OCI-LY3 (cell line): ENCODE data around the gene AMIGO2.
"Not testable (repeated sequence)": the region's sequence is repeated elsewhere in the genome, so short reads cannot be mapped to it uniquely, and the experiment has no call there.

ENCODE experiments used
- H2AFZ ChIP-seq: fragments of 200-600, 300-600 bp; shearing (Covaris generic); 2 replicates; pipeline ENCODE4 v1.6.0; 2014; ENCODE audit warnings: antibody characterized with exemption, low read depth, low read length
- H3K27ac ChIP-seq: fragments of 200-600, 300-600 bp; sonication (generic); 2 replicates; pipeline ENCODE4 v1.5.1; 2014; ENCODE audit warnings: mild to moderate bottlenecking, low read length, moderate library complexity, mixed read lengths
- H3K27me3 ChIP-seq: fragments of 200-600, 300-600 bp; sonication (generic); 2 replicates; pipeline ENCODE4 v1.6.1; 2014; ENCODE audit warnings: low read depth, low read length, mixed read lengths
- H3K36me3 ChIP-seq: fragments of 200-600, 300-600 bp; sonication (generic); replicated peaks from 2 replicates; pipeline ENCODE3; 2014; ENCODE audit warnings: low read depth, low read length, mixed read lengths
- H3K4me1 ChIP-seq: fragments of 300-600, 200-600 bp; sonication (generic); 2 replicates; pipeline ENCODE4 v1.6.1; 2014; ENCODE audit warnings: low read length, mixed read lengths
- H3K4me2 ChIP-seq: fragments of 200-600, 300-600 bp; sonication (generic); 2 replicates; pipeline ENCODE4 v1.6.1; 2014; ENCODE audit warnings: low read length, mixed read lengths
- H3K4me3 ChIP-seq: fragments of 300-600, 200-600 bp; sonication (generic); 2 replicates; pipeline ENCODE4 v1.5.1; 2014; ENCODE audit warnings: antibody characterized with exemption, mild to moderate bottlenecking, low read length, moderate library complexity
- H3K79me2 ChIP-seq: fragments of 300-600, 200-600 bp; shearing (Covaris generic); 2 replicates; pipeline ENCODE4 v1.6.1; 2014; ENCODE audit warnings: mild to moderate bottlenecking, low read length, mixed read lengths
- H3K9ac ChIP-seq: fragments of 300-600, 200-600 bp; shearing (Covaris generic); 2 replicates; pipeline ENCODE4 v1.6.0; 2014; ENCODE audit warnings: mild to moderate bottlenecking, low read length, moderate library complexity
- H3K9me3 ChIP-seq: fragments of 200-600, 300-600 bp; shearing (Covaris generic); 2 replicates; pipeline ENCODE4 v1.6.1; 2014; ENCODE audit warnings: low read length, mixed read lengths; ENCODE audit not compliant: insufficient read depth
- H4K20me1 ChIP-seq: fragments of 200-600, 300-600 bp; sonication (generic); 2 replicates; pipeline ENCODE4 v1.6.1; 2016; ENCODE audit warnings: low read length, mixed read lengths; ENCODE audit not compliant: insufficient read depth
- EZH2phosphoT487 ChIP-seq: fragments of 200-600 bp; shearing (Covaris generic); IDR thresholded peaks from 2 replicates; pipeline ENCODE4 v1.6.1; 2018; ENCODE audit warnings: antibody characterized with exemption, mixed run types, low read depth
- TF ChIP-seq, protein P1 (sequence below): fragments of 200-600, 300-600 bp; sonication (generic); IDR thresholded peaks from 2 replicates; pipeline ENCODE4 v1.5.1; 2014; ENCODE audit warnings: antibody characterized with exemption, low read length, low read depth

AMIGO2 gene

DNA sequence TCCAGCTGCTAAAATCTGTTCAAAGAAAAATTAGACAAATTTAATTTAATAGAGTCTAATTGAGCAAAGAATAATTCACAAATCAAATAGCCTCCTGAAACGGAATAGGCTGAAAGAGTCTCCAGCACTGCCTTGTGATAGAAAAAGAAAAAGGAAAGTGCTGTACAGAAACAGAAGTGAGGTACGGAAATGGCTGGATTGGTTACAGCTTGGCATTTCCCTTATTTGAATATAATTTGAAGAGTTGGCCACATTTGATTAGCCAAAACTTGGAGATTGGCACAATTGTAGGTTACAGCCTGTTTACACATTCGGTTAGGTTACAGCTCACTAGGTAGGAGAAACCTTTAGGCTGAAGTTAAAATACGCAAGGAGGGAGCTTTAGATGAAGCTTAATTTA, 25.1 kb downstream of the AMIGO2 start:
- Histone ChIP-seq H4K20me1 (no peaks in the 10 kb centered on the region), H3K4me3 (peak overlapping the region; percentile 47), H3K79me2 (no peaks in the 10 kb centered on the region), H3K27ac (peak overlapping the region; percentile 73), H3K9me3 (peaks cover 18% of the 10 kb centered on the region), H2AFZ (peak overlapping the region; percentile 58; the same call in 1 of the 2 replicates), H3K4me1 (peaks cover 61% of the 10 kb centered on the region), H3K9ac (peak overlapping the region; percentile 43), H3K27me3 (no peaks in the 10 kb centered on the region), H3K4me2 (peak overlapping the region; percentile 75), H3K36me3 (peaks cover 17% of the 10 kb centered on the region)
- no peak for TF ChIP-seq EZH2phosphoT487
- TF ChIP-seq, protein P1, sequence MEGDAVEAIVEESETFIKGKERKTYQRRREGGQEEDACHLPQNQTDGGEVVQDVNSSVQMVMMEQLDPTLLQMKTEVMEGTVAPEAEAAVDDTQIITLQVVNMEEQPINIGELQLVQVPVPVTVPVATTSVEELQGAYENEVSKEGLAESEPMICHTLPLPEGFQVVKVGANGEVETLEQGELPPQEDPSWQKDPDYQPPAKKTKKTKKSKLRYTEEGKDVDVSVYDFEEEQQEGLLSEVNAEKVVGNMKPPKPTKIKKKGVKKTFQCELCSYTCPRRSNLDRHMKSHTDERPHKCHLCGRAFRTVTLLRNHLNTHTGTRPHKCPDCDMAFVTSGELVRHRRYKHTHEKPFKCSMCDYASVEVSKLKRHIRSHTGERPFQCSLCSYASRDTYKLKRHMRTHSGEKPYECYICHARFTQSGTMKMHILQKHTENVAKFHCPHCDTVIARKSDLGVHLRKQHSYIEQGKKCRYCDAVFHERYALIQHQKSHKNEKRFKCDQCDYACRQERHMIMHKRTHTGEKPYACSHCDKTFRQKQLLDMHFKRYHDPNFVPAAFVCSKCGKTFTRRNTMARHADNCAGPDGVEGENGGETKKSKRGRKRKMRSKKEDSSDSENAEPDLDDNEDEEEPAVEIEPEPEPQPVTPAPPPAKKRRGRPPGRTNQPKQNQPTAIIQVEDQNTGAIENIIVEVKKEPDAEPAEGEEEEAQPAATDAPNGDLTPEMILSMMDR = no peak

DNA sequence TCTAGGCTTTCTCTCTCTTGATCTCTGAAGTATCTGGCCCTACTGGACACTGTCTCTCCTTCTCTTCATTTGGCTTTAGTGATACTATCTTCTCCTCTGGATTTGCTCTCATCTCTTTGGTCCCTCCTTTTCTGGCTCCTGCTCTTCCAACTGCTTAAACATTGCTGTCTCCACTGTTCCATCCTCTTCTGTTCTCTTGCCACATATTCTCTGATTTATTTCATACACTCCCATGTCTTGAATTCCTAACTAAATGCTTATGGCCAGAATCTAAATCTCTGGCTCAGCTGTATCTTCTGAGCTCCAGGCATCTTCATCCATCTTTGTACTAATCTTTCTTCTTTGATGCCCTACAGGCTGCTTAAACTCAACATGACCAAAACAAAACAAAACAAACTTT, 25.8 kb downstream of the AMIGO2 start:
- no peak for TF ChIP-seq EZH2phosphoT487
- TF ChIP-seq, protein P1 = no peak
- H3K4me1 ChIP-seq = peaks cover 61% of the 10 kb centered on the region

DNA sequence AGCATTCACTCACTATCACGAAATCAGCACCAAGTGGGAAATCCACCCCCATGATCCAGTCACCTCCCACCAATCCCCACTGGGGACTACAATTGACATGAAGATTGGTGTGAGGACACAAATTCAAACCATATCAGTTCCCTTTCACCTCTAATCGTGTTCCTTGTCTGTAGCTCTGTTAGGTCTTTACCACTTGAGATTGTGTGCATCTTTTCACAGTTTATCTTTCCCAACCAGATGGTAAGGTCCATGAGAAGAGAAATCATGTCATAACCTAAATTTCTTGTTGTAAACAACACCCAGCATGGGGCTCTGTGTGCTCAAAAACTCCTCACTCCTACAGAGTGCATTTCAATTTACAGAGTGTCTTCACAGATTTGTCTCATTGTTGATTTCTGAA, 27.5 kb downstream of the AMIGO2 start:
- H3K36me3 ChIP-seq = peaks cover 36% of the 10 kb centered on the region

More for the DNA sequence above, 25.8 kb downstream of the AMIGO2 start:
- H3K4me2 ChIP-seq = peak overlapping the region; percentile 75
- peak overlapping the region; percentile 47; the same call in 1 of the 2 replicates for H3K4me3 ChIP-seq
- H3K27ac ChIP-seq = peak overlapping the region; percentile 73
- H3K36me3 ChIP-seq = peaks cover 24% of the 10 kb centered on the region
- no peak overlapping the region; the same call in 1 of the 2 replicates for H2AFZ ChIP-seq
- no peaks in the 10 kb centered on the region for H3K27me3 ChIP-seq
- no peaks in the 10 kb centered on the region for H4K20me1 ChIP-seq
- peaks cover 23% of the 10 kb centered on the region for H3K9me3 ChIP-seq
- H3K79me2 ChIP-seq = no peaks in the 10 kb centered on the region
- peak overlapping the region; percentile 43 for H3K9ac ChIP-seq

DNA sequence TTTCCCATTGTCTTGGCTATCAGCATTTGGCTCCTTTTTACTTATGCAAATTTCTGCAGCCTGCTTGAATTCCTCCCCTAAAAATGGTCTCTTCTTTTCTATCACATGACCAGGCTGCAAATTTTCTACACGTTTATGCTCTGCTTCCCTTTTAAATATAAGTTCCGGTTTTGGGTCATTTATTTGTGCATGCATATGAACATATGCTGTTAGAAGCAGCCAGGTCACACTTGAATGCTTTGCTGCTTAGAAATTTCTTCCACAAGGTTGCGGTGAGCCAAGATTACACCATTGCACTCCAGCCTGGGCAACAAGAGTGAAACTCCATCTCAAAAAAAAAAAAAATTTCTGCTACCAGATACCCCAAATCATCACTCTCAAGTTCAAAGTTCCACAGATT, 28.5 kb downstream of the AMIGO2 start:
- H3K9ac ChIP-seq, H3K79me2 ChIP-seq, H2AFZ ChIP-seq: not testable (repeated sequence)

More for the DNA sequence above, 27.5 kb downstream of the AMIGO2 start:
- TF ChIP-seq EZH2phosphoT487 = no peak
- TF ChIP-seq, protein P1 = no peak
- no peak overlapping the region for H2AFZ ChIP-seq
- H3K4me3 ChIP-seq = no peak overlapping the region
- peaks cover 72% of the 10 kb centered on the region for H3K4me1 ChIP-seq
- no peak overlapping the region for H3K4me2 ChIP-seq
- H4K20me1 ChIP-seq = no peaks in the 10 kb centered on the region
- H3K9me3 ChIP-seq = peaks cover 38% of the 10 kb centered on the region
- H3K9ac ChIP-seq = no peak overlapping the region
- H3K27ac ChIP-seq = peak overlapping the region; percentile 85
- no peaks in the 10 kb centered on the region for H3K79me2 ChIP-seq
- H3K27me3 ChIP-seq = no peaks in the 10 kb centered on the region

More for the DNA sequence above, 28.5 kb downstream of the AMIGO2 start:
- Histone ChIP-seq H3K36me3 (peaks cover 35% of the 10 kb centered on the region), H3K4me1 (peaks cover 70% of the 10 kb centered on the region), H3K4me2 (peak overlapping the region; percentile 41), H3K27ac (peak overlapping the region; percentile 85), H3K9me3 (peaks cover 38% of the 10 kb centered on the region), H3K4me3 (0 out of 2 replicates have a peak overlapping the region, but pooled peaks have one; percentile 31)
- H3K27me3 ChIP-seq, H4K20me1 ChIP-seq: not testable (repeated sequence)
